ENCODE measurements around the gene SUSD4. TPM values are rescaled to one million over a fixed set of nuclear protein-coding genes. Genes with fewer than 3 reads are reported as not detected.

The SUSD4 gene
- total and polyA plus RNA-seq, 2 of the 8 experiments (the other 6 are each of a cell fraction or from before 2014, with no cell fraction given) = 3.9 to 5.2 TPM

DNA sequence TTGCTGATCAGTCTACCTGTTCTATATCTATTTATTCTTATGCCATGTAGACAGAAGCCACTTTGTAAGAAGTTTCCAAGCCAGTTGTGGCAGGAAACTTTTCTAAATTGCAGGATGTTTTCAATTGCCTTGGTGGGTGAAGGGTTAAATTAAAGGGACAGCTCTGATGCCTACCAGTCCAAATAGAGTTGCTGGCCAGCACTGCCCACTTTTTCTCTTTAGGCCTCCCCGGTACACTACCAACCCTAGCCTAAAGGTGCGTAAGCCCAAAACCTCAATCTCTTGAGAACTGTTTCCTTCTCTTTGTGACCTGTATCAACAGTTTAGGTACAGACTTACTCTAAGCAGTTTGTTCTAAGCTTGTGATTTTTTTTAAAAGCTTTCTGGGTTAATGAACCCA lies 15.5 kb downstream of the SUSD4 start:
- Histone ChIP-seq H2AFZ (ENCODE audit: low read length) (no peak overlapping the region), H3K27me3 (replicated peaks in 1 of 4; ENCODE audit: control insufficient read depth in 3 of 4, extremely low read depth in 1 of 4, insufficient read depth in 3 of 4, low read length in 3 of 4) (no peaks in the 10 kb centered on the region), H3K79me1 (ENCODE audit: low read depth, low read length) (no peaks in the 10 kb centered on the region), H3K14ac (ENCODE audit: insufficient read length) (no peak overlapping the region), H3K23ac (ENCODE audit: insufficient read length) (no peak overlapping the region), H3K36me3 (ENCODE audit: control insufficient read depth in 2 of 4, insufficient read depth in 4 of 4, low read length in 3 of 4) (no peaks in the 10 kb centered on the region), H4K20me1 (replicated peaks in 1 of 2; ENCODE audit: control insufficient read depth in 1 of 2, insufficient read depth in 2 of 2, low read length in 2 of 2) (no peaks in the 10 kb centered on the region), H3K4me3 (ENCODE audit: extremely low read depth in 1 of 4, insufficient read depth in 2 of 4, low read depth in 3 of 4, low read length in 4 of 4) (no peak overlapping the region), H3K56ac (replicated peaks; ENCODE audit: insufficient read length, low read depth, low read length) (no peak overlapping the region), H3K4me2 (ENCODE audit: insufficient read depth in 1 of 2, low read depth in 2 of 2, low read length in 2 of 2) (no peak overlapping the region), H3K4me1 (replicated peaks in 1 of 4; ENCODE audit: control insufficient read depth in 3 of 4, insufficient read depth in 4 of 4, low read length in 3 of 4) (peaks cover 0 to 4% (median 2%) of the 10 kb centered on the region in 4 experiments; a peak in 2 of 7 replicates), H2BK20ac (ENCODE audit: low read length) (no peak overlapping the region), H4K5ac (ENCODE audit: insufficient read length, low read depth, low read length) (no peak overlapping the region), H3K27ac (ENCODE audit: low read depth, low read length) (no peak overlapping the region), H3K79me2 (ENCODE audit: control insufficient read depth in 1 of 2, insufficient read depth in 2 of 2, low read length in 2 of 2) (no peaks in the 10 kb centered on the region), H3K23me2 (ENCODE audit: low read depth, low read length) (no peaks in the 10 kb centered on the region), H4K91ac (replicated peaks; ENCODE audit: insufficient read length, low read length) (no peak overlapping the region), H2BK120ac (replicated peaks; ENCODE audit: low read depth, low read length) (no peak overlapping the region), H2BK15ac (ENCODE audit: low read length) (no peak overlapping the region), H2AK5ac (ENCODE audit: low read depth, low read length) (no peak overlapping the region), H3K9ac (replicated peaks in 1 of 4; ENCODE audit: extremely low read depth in 1 of 4, low read depth in 3 of 4, low read length in 3 of 4) (no peak overlapping the region), H3K4ac (replicated peaks; ENCODE audit: insufficient read length, low read depth, low read length) (no peak overlapping the region), H2BK12ac (ENCODE audit: low read depth, low read length) (no peak overlapping the region), H2BK5ac (ENCODE audit: low read depth, low read length) (no peak overlapping the region), H4K8ac (ENCODE audit: extremely low read depth, insufficient read depth, low read length) (no peak overlapping the region), H3K9me3 (ENCODE audit: insufficient read depth in 2 of 2, low read depth in 1 of 2, low read length in 1 of 2) (no peaks in the 10 kb centered on the region), H3K18ac (ENCODE audit: extremely low read depth, low read length) (no peak overlapping the region)
- POLR2A ChIA-PET (ENCODE audit: partially characterized antibody) = no interaction called here
- CTCF ChIA-PET (ENCODE audit: partially characterized antibody) = interaction anchor here (0.8 to 8.0 kb wide), 3 partner anchors 10 to 36 kb away, joined by 3 to 45 read pairs (median 19); partner anchors contain the start of gene SUSD4
- FAIRE-seq = no peak
- TF ChIP-seq POLR2AphosphoS5 (IDR thresholded peaks at IDR 0.05; ENCODE audit: low read depth, low read length) (no peak), TCF12 (IDR thresholded peaks at IDR 0.05; ENCODE audit: low read depth, low read length) (no peak), EGR1 (IDR thresholded peaks at IDR 0.05; ENCODE audit: borderline replicate concordance, low read depth, low read length) (no peak), NANOG (IDR thresholded peaks at IDR 0.05; ENCODE audit: insufficient read depth, low read depth, low read length, poor library complexity, severe bottlenecking) (no peak), HDAC6 (IDR thresholded peaks at IDR 0.05; ENCODE audit: low read depth, low read length) (no peak)
- TF ChIP-seq, protein P1, sequence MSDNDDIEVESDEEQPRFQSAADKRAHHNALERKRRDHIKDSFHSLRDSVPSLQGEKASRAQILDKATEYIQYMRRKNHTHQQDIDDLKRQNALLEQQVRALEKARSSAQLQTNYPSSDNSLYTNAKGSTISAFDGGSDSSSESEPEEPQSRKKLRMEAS (IDR thresholded peaks at IDR 0.05) = 0 out of 2 replicates have a peak, but pooled peaks have one; percentile 27
- TF ChIP-seq, protein P2, sequence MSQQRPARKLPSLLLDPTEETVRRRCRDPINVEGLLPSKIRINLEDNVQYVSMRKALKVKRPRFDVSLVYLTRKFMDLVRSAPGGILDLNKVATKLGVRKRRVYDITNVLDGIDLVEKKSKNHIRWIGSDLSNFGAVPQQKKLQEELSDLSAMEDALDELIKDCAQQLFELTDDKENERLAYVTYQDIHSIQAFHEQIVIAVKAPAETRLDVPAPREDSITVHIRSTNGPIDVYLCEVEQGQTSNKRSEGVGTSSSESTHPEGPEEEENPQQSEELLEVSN (IDR thresholded peaks at IDR 0.05) = no peak
- WGBS, 2 experiments (ENCODE audit: extremely low coverage in 1 of 2, insufficient coverage in 1 of 2, insufficient read length in 1 of 2, insufficient replicate concordance in 2 of 2, low coverage in 1 of 2, low lambda C conversion rate in 2 of 2, missing lambda C conversion rate in 1 of 2) = 76% methylated on average over 2 of the region's 2 CpGs; no CpG with 5 or more reads in 1 of the 2 experiments
- no peak for DNase-seq (ENCODE audit: low read depth in 1 of 2, low spot score in 2 of 2)

Measured in H1 (cell line).